ACHN (cell line): ENCODE data around the gene SPINK4.
A peak's percentile ranks its signal among the peaks of the same experiment; 100 is the strongest.

ENCODE experiments used
- DNase-seq: peaks from one replicate; pipeline ENCODE4 v3.0.0-alpha.2; 2015
- in situ Hi-C: cut with HindIII; loops from 2 replicates; pipeline ENCODE4 v1.10.0; 2017; ENCODE audit warnings: low sequenced_read_pairs, low pct_ligation_motif_present, low pct_unique_long_range_greater_than_20kb

Gene SPINK4

DNA sequence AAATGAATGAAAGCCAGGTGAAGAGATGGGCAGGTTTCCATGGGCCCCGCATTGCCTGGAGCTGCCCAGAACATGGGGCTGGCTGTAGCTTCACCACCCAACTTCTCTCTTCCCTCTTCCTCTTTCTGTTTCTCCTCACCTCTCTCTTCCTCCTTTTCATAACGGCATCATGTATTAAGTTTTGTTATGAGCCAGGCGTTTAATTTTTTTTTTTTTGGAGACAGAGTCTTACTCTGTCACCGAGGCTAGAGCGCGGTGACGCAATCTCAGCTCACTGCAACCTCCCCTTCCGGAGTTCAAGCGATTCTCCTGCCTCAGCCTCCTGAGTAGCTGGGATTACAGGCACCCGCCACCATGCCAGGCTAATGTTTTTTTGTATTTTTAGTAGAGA, 13.0 kb upstream of the SPINK4 start:
- DNase-seq, result no peak
- in situ Hi-C loops, result no loop called here

DNA sequence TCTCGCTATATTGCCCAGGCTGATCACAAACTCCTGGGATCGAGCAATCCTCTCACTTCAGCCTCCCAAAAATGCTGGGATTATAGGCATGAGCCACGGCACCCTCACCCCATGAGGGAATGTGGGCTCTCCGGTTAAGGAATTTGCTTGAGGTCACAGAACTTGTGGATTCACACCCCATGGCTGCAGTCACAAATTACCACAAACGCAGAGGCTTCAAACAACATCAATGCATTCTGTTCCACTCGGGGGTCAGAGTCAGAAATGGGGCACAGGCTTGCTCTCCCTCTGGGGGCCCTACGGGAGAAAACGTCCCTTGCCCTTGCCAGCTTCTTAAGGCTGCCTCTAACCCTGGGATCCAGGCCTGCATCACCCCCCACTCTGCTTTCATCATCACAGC, 12.2 kb upstream of the SPINK4 start:
- no peak for DNase-seq
- in situ Hi-C loops, result no loop called here

DNA sequence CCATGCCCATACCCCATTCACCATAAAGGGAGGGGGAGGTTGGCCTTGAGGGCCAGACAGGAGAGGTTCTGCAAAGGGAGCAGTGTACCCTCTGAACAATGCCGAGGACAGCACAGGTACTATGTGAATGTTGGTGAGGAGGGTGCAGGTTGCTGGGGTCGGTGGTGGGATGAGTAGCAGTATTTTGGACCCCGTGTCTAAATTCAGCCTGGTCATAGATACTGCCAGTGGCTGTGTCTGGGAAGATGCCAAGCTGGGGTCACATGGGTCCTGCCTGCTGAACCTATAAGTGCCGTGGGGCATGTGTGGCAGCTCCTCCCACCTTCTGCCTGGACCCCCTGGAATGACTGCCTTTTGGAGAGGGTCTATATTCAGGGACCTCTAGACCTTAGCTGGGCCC, 11.4 kb upstream of the SPINK4 start:
- no peak for DNase-seq
- in situ Hi-C loops, result no loop called here

DNA sequence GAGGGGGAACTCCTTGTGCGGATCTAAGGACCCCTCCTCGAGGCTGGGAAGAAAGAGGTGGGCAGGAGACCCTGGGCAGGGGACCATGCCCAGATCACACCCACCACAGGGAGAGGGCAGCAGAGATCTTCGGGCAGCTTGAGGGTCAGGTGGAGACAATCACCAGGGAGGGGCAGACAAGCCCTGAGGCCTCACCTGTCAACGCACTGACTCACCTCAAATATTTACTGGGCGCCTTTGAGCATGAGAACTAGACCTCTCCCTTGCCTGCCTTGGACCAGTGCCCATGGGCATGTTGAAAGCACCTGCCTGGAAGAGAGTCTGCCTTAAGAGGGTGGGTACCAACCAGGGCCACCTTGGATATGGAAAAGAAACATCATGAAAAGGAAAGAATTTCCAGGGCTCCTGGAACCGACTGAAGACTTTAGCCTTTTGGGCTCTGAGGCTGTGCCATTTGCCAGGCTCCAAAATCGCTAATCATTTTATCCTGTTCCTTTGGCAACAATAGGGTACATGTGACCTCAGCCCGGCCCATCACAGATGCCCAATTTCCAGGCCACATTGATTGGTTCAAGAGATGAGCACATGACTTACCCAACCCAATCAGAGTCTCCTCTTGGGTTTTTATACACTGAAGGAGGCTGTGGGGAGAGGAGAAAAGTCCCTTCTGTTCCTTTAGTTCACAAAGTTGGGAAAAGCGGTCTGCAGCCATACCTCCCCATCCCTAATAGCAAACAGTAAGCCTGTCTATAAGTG, 10.4 kb upstream of the SPINK4 start:
- no peak for DNase-seq
- in situ Hi-C loops, result no loop called here

DNA sequence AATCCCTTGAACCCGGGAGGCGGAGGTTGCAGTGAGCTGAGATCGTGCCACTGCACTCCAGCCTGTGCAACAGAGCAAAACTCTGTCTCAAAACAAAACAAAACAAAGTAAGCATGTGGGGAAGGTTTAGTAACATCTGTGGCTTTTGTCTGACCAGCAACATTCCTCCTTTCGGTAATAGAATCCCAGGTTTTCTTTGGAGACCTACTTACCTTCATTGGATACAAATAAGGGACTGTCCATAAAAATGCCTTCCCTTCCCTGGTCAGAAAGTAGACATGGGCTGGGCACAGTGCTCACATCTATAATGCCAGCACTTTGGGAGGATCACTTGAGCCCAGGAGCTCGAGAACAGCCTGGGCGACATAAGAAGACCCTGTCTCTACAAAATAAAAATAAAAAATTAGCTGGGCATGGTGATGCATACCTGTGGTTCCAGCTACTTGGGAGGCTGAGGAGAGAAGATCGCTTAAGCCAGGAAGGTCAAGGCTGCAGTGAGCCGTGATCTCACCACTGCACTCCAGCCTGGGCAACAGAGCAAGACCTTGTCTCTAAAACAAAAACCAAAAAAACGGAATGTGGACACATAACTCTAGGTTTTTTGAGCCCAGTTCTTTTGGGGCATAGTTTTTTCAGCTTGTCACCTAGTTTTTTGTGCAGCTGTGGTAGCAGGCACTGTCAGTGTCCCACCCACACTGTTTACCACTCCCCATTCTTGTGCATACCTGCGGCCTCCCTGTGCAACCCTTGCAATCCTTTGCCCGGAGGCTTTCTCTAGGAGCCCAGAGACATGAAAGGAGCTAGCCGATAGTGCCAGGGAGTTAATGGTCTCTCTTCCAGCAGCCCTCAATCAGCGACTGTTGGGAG, 9.0 kb upstream of the SPINK4 start:
- in situ Hi-C loops, result no loop called here
- peak; percentile 31 for DNase-seq

DNA sequence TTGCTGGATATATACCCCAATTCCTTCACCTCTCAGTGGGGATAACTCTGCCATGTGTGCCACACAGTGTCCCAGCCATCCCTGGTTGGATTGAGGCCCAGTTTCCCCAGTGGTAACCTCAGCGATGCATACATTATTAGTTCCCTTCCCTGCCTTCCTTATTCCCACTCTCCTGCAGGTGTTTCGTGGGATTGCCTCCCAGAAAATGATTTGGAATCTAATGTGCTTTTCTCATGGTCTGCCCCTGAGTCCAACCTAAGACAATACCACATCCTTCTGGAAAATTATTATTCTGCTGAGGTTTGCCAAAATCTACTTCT, 8.4 kb upstream of the SPINK4 start:
- in situ Hi-C loops, result no loop called here
- DNase-seq, result no peak

DNA sequence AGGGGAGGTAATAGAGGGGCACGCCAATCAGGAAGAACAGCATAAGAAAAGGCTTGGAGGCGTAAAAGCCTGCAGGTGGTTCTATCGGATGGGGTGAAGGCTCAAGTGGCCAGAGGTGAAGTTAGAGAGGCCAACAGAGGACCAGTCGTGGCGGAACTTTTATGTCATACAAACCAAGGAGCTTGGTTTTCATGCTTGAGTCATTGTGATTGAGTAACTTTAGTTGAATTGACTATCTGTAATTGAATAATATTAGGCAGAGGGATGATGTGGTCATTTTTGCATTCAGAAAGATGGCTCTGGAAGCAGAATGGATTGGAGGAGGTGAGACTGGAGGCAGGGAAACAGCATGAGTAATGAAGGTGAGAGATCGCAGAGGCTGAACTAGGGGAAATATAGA, 7.2 kb upstream of the SPINK4 start:
- no peak for DNase-seq
- in situ Hi-C loops, result no loop called here

DNA sequence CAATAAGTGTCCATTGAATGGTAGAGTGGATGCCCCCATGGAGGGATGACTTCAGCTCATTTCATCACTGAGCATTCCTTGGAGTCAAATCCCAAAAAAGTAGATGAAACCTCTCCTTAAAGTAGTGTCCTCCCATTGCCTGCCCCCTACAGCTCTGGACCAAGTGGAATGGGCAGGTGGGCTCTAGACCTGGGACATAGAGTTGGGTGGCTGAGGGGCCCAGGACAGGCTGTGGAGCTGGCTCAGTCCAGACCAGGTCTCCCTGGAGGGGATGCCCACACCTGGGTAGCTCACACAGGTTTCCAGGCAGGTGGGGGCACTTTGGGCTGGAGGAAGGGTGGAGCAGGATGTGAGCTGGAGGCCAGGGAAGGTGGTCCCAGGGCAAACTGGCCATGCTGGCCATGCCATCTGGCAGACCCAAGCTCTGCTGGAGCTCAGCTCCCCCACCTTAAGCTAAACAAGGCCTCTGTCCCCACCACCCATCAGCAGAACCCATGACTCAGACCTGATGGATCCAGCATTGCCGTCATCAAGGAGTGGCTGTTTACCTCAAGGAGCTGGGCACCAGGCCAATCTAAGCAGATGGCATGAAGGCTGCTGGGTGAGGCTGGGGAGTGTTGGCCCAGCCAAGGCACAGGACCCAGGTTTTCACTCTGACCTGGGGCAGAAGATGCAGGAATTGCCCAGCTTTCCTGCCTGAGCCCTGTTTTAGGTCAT, 6.2 kb upstream of the SPINK4 start:
- in situ Hi-C loops, result no loop called here
- peak; percentile 82 for DNase-seq

DNA sequence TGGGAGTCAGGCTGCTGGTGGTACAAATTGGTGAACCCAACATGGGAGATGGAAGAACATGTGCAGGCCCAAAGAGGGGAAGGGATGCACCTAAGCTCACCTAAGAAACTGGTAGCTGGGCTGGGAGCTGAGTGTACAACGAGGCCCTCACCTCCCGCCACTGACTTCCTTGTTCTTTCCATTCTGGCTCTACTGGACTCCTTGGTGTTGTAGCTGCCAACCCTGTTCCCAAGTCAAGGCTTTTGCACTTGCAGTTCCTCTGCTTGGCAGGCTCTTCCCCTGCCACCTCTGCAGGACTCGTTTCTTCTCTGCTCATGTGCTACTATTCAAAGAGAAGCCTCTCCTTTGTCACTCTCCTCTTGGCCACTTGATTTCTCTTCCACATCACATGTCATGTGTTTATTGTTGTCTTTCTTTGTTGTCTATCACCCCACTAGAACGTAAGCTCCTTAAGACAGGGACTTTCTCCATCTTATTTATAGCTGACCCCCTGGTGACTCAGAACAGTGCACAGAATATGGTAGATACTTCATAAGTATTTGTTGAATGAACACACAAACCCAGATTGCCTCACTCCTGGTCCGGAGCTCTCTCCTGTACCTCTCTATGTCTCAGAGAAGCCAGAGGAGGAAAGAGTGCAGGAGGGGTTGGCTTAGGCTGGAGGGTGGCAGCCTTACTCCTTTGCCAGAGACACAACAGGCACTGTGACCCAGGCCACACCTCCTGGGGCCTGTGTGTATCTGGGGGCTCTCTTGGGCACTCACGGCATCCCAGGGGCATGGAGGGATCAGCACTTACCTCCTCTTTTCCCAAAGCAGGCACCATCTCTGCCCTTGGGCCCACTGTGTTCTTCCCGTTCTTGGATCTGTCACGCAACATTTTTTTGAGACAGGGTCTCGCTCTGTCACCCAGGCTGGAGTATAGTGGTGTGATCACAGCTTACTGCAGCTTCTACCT, 5.2 kb upstream of the SPINK4 start:
- in situ Hi-C loops, result no loop called here
- DNase-seq, result no peak

DNA sequence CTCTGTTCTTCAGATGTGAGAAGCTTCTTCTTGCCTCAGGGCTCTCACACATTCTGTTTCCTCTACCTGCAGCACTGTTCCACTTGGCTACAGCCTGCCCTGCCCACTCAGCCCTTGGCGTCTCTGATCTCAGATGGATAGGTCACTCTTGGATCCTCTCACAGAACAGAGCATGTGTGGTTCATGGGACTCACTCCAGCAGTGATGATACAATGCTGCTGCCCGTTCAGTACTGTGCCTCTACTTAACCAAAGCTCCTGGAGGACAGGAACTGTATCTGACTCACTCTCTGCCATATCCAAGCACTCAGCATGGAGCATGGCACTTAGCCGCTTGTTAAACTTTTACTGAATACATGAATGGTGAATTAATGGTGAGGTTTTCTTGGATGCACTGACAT, 3.4 kb upstream of the SPINK4 start:
- in situ Hi-C loops, result no loop called here
- DNase-seq, result peak; percentile 22

DNA sequence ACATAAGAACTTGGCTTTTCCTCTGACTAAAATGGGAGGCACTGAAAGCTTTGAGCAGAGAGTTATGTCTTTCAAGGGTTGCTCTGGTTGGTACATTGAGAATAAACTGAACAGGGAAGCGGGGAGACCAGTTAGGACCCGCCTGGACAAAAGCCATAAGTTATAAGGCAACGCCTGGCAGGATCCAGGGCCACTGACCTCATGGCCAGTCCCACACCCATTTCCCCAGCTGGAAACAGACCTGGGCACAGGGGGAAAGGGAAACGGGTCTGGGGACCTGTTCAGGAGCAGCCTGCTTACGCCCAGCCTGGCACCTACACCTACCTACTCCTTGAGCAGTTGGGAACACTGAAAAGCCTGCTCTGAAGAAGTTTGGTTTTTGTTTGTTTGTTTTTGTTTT, 1.3 kb downstream of the SPINK4 start:
- no peak for DNase-seq
- in situ Hi-C loops, result no loop called here

DNA sequence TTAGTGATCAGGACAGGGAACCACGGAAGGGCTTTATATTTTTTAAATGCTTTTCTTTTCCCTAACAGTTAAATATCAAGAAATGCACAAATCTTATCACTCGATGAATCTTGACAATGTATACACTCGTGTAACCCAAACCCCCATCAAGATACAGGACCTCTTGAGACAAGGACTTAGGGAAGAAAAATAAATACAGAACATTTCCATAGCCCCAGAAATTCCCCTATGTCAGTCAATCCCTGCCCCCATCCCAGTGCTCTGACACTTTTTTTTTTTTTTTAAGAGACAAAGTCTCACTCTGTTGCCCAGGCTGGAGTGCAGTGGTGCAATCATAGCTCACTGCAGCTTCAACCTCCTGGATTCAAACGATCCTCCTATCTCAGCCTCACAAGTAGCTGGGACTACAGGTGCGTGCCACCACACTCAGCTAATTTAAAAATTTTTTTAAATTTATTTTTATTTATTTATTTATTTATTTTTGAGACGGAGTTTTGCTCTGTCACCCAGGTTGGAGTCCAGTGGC, 2.7 kb downstream of the SPINK4 start:
- DNase-seq, result no peak
- in situ Hi-C loops, result no loop called here

DNA sequence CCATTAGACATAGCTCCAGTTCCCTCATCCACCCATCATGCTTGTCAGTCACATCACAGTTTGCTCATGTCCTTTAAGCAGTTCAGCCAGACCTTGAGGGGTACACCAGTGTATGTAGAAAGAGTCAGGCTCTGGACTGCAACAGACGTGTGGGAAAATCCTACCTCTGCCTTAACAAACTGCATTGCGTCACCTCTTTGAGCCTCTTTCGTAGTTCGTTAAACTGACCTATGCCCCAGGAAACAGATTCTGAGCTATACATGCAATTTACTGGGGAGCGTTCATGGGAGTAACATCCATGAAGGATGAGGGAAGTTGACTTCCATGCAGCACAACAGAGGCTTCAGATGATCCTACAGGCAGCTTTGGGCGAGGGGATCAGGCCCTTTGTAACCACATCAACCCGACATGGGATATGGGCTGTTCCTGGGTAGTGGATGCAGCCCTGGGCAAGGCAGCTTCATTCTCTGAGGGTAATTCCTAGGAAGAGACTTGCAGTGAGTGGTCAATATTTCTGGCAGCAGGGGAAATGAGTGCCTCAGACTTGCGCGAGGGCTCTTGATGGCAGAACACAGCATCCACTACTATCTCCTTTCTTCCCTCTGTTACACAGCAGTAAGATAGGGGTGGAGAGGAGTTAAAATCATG, 4.3 kb downstream of the SPINK4 start:
- DNase-seq, result no peak
- in situ Hi-C loops, result no loop called here

DNA sequence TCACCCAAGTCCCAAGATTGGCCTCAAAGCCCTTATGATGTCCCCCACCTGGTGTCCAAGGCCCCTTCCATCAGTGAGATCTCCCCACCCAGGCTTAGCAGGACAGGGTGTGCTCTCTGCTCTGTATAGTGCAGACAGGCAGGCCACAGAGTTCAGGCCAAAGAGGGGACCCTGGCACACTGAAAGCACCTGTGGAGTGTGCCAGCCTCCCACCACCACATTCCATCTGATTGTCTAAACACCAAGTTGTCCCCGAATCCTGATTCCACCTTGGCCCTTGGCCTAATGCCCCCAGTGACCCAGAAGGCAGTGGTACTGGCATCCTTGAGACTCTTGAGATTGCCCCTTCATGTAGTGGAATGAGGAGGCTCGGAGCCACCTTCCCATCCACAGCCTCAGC, 5.4 kb downstream of the SPINK4 start:
- DNase-seq, result no peak
- in situ Hi-C loops, result no loop called here

DNA sequence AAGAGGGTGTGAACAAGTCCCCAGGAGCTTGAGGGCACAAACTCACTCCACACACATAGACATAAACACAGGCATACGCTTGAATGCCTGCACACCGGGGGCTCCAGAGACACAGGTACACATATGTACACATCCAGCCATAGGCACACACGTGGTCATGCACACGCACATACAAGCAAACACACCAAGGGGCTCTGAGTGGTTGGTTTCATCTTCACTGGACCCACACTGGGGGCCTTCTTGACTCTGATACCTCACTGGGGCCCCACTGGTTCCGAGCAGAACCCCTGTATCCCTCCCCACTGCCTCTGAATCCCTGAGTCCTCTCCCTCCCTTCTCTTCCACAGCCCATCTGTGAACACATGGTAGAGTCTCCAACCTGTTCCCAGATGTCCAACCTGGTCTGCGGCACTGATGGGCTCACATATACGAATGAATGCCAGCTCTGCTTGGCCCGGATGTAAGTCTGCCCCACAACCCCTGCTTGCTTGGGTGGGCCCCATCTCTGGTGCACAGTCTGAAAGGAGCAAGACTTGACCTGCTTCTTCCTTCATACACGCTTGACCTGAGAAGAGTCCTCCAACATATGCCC, 6.4 kb downstream of the SPINK4 start:
- DNase-seq, result no peak
- in situ Hi-C loops, result no loop called here

DNA sequence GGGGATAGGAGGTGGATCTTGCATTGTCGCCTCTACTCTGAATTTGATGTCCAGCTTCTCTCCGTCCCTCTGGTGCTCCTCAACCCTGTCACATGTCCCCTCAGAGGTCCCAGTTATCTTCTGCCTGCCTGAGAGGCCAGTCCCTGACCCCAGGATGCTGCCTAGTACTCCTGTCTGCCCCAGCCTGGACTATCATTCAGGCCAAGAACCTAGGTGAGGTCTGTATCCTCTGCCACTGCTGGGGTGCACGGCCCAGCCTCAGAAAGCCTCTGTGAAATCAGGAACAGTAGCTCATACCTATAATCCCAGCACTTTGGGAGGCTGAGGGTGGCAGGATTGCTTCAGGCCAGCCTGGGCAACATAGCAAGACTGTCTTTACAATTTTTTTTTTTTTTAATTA, 8.6 kb downstream of the SPINK4 start:
- in situ Hi-C loops, result no loop called here
- DNase-seq, result no peak

DNA sequence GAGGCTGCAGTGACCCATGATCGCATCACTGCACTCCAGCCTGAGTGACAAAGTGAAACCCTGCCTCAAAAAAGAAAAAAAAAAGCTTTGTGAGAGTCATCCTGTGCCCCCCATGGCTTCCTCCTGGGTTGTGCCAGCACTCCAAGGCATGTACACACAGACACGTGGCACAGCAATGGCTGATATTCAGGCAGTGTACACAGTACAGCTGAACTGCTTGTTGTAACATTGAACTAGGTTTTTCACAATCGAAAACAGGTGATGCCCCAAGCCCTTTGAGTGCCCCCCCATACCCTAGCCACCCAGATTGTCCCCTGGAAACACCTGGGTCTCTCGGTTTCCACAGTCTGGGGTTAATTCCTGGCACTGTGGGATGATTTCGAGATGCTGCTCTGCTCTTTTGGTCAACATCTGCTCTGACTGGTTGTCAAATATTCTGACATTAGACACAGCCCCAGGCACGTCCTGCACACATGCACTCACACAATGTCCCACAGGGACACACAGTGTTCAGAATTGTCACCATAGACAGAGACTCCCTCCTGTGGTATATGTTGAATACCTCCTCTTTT, 9.2 kb downstream of the SPINK4 start:
- in situ Hi-C loops, result no loop called here

More for the DNA sequence above, 9.2 kb downstream of the SPINK4 start:
- no peak for DNase-seq
